Measurements from ENCODE around the gene OR1G1.
"Not testable (repeated sequence)": the region's sequence is repeated elsewhere in the genome, so short reads cannot be mapped to it uniquely, and the experiment has no call there.

Gene OR1G1

DNA sequence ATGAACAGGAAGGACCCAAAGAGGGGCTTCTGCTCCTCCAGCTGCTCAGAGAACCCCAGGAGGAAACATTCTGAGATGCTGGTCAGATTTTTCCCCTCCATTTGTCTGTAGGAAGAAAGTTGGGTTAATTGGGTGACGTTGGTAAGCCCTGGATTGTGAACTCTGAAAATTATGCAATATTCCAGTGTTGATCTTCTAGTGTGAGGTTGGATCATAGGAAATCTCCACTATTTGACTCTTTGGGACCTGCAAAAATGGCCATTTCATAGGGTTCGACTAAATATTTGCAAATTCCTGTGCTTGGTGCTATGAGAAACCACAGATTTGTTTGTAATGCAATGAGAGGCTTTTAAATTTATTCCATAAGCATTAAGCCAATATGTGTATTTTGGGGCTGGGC, at the start of gene OR1G1:
TSS of gene OR1G1 (minus strand) at position 101 of the 400 bp plus-strand sequence. CDS start at position 101, 0 bp downstream.
- no peak for DNase-seq

DNA sequence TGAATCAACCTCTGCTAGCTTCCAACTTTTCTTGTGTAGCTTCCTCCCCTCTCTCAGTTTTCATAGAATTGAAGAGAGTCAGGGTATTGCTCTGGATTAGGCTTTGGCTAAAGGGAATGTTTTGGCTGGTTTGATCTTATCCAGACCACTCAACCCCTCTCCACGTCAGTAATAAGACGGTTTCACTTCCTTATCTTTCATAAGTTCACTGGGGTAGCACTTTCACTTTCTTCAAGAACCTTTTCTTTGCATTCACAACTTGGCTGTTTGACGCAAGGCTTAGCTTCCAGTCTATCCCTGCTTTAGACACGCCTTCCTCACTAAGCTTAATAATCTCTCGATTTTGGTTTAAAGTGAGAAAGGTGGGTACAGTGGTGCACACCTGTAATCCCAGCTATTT, 40.2 kb upstream of the OR1G1 start:
- DNase-seq = no peak

DNA sequence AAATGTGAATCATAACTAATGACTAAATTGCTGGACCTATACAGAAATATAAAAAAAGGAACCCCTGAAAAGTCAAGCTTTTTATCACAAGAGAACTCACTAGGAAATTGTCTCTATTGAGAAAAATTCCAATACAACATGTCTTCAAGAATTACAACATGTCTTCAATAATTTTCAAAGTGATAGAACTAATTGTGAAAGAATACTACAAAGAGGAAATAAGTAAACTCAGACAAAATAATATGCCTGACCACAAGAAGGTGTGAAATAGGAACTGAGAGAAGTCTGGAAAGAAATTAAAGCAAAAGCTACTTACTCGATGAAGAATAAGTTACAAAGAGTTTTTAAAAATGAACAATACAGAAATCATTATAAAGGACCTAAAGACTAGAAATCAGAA, 29.9 kb upstream of the OR1G1 start:
- DNase-seq = no peak

DNA sequence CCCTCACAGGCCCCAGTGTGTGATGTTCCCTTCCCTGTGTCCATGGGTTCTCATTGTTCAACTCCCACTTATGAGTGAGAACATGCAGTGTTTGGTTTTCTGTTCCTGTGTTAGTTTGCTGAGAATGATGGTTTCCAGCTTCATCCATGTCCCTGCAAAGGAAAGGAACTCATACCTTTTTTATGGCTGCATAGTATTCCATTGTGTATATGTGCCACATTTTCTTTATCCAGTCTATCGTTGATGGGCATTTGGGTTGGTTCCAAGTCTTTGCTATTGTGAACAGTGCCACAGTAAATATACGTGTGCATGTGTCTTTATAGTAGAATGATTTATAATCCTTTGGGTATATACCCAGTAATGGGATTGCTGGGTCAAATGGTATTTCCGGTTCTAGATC, 10.1 kb upstream of the OR1G1 start:
- not testable (repeated sequence) for DNase-seq

DNA sequence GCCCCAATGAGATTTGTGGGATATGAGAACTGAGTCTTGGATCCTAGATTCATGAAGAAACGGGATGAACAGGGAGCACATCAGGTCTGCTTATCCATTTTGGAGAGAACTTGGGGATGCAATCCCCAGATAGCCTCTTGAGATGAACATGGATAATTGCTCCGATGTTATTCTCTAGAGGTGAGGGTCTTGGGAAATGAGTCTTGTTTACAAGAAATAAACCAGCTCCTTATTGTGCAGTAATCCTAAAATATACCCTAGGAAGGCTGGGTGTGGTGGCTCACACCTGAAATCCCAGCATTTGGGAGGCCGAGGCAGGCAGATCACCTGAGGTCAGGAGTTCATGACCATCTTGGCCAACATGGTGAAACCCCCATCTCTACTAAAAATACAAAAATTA, 23.0 kb downstream of the OR1G1 start, which contains the start of gene OR1D2:
TSS of gene OR1D2 (minus strand) at position 101 of the 400 bp plus-strand sequence. CDS start 11,426 bp downstream, outside the sequence.
- no peak for DNase-seq

All from NCI-H1694 (cell line).